Activated CD8-positive, alpha-beta T cell treated with anti-CD3 and anti-CD28 coated beads, Interleukin-2, amount 10 ng/mL, durations not matched to agents 7 days and 5 days (primary cell): ENCODE results near the gene GNB1L. TPM values are rescaled to one million over a fixed set of nuclear protein-coding genes. Genes with fewer than 3 reads are reported as not detected.

Experiments
- ATAC-seq: fragments of 150-1000 bp; cut with Tn5 transposase; one replicate; pipeline ENCODE4 v1.10.0; 2021; ENCODE audit warnings: moderate library complexity
- CTCF ChIA-PET: fragments of 350-600 bp; sonication (Branson Sonifier 250); formaldehyde crosslinking; loops from one replicate; lab custom pipeline; 2021; ENCODE audit warnings: antibody characterized with exemption; lab: Charles Lee
- POLR2A ChIA-PET: fragments of 350-600 bp; sonication (Branson Sonifier 250); formaldehyde crosslinking; loops from one replicate; lab custom pipeline; 2021; ENCODE audit warnings: antibody characterized with exemption; lab: Charles Lee
- DNase-seq: peaks from one replicate; pipeline ENCODE4 v3.0.0-alpha.2; 2020
- H3K27ac Mint-ChIP-seq: one replicate; pipeline ENCODE4 v1.8.0; 2021; ENCODE audit warnings: mild to moderate bottlenecking, mixed read lengths
- H3K27me3 Mint-ChIP-seq: one replicate; pipeline ENCODE4 v1.8.0; 2021; ENCODE audit warnings: low read depth, mixed read lengths
- H3K36me3 Mint-ChIP-seq: one replicate; pipeline ENCODE4 v1.8.0; 2021; ENCODE audit warnings: low read depth, mixed read lengths
- H3K4me1 Mint-ChIP-seq: one replicate; pipeline ENCODE4 v1.8.0; 2021; ENCODE audit warnings: low read depth, mixed read lengths
- H3K4me3 Mint-ChIP-seq: one replicate; pipeline ENCODE4 v1.8.0; 2021; ENCODE audit warnings: mild to moderate bottlenecking, mixed read lengths
- H3K9me3 Mint-ChIP-seq: one replicate; pipeline ENCODE4 v1.8.0; 2022; ENCODE audit warnings: mixed read lengths; ENCODE audit not compliant: insufficient read depth
- total RNA-seq, 2 experiments: library from RNA; stranded (reverse); gene quantifications; one replicate each; pipeline ENCODE4 v1.2.3, GENCODE V29; 2021

Gene GNB1L
- total RNA-seq, 2 experiments from 2014 or later = 9.7 to 10.3 TPM

DNA sequence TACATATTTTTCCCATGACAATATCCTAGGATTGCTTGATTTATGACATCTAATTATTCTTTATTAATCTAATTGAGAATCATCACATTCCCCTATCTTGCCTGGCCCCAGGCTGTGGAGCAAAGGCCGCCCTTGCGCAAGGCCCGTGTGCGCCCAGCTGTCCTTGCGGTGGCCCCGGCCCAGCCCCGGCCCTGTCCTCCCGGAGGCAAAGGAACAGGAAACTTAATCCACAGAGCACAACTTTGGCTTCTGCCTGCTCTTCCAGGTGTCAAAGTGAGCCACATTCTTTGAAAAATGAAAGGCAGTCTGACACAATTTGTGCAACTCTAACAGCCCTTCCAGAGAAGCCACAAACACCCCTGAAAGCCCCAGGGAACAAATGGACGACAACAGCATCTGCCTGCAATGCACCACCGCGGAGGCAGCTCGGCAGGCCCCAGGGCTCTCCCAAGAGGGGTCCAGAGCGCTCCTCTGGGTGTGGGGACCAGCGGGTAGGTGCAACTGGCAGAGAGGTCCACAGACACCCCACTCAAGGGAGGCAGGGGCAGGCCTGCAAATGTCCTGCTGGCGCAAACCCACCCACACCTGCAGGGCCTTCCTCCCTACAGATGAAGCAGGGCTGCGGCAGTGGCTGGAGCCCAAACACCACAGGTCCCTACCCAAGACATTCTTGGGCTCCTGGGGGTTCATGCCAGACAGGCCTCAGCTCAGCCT lies 30.3 kb downstream of the GNB1L start:
- POLR2A ChIA-PET = no interaction called here
- ATAC-seq (no peak), DNase-seq (no peak)
- no peak overlapping the region for H3K4me3 Mint-ChIP-seq
- H3K4me1 Mint-ChIP-seq = no peaks in the 10 kb centered on the region
- no peaks in the 10 kb centered on the region for H3K27me3 Mint-ChIP-seq
- CTCF ChIA-PET = no interaction called here
- H3K36me3 Mint-ChIP-seq = no peaks in the 10 kb centered on the region
- no peaks in the 10 kb centered on the region for H3K9me3 Mint-ChIP-seq
- H3K27ac Mint-ChIP-seq = no peak overlapping the region

DNA sequence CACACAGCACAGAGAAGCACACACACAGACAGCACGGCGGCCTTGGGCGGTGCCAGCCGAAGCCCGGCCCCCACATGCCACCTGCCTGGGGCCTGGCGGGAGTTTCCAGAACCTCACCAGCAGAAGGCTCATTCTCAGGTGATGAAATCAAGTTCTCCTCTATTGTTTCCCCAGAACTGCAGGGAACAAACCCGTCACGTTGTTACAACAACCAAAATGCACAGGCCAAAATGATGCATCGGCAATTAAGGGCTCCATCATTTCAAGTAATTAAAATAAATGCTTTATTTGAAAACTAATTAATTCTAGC lies 30.8 kb downstream of the GNB1L start:
- no peak overlapping the region for H3K4me3 Mint-ChIP-seq
- no peak for ATAC-seq
- POLR2A ChIA-PET = no interaction called here
- H3K36me3 Mint-ChIP-seq = no peaks in the 10 kb centered on the region
- H3K9me3 Mint-ChIP-seq = no peaks in the 10 kb centered on the region
- DNase-seq = no peak
- no peaks in the 10 kb centered on the region for H3K4me1 Mint-ChIP-seq
- CTCF ChIA-PET = no interaction called here
- no peak overlapping the region for H3K27ac Mint-ChIP-seq
- no peaks in the 10 kb centered on the region for H3K27me3 Mint-ChIP-seq

DNA sequence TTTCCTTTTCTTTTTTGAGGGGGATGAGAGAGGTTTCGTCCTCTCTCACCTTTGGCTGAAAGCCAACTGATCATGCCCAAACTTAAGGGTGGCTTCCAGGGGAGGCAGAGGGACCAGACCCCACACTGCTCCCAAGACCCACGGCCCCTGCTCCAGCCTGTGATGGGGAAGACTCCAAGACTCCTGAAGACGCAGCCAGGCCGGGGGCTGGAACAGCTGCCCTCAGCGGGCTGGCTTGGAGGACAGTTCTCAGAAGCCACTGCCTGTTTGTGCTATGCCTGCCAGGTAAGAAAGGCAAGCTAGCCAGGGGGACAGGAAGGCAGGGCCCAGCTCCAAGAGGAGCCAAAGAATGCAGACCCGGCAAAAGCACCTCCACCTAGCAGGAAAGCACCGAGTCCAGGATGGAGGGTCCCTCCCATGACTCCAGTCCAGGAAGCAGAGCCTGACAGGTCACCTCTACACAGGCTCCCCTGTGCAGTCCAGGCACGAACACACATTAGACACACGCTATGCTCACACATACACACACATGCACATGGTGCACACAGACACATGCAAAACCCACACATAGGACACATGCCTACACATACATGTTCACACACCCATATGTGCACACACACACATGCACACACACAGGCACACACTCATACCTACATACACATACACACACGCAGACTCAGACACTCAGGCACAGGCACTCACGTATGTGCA lies 31.3 kb downstream of the GNB1L start:
- Mint-ChIP-seq H3K36me3 (no peaks in the 10 kb centered on the region), H3K4me1 (no peaks in the 10 kb centered on the region), H3K27me3 (no peaks in the 10 kb centered on the region), H3K9me3 (no peaks in the 10 kb centered on the region), H3K27ac (no peak overlapping the region), H3K4me3 (no peak overlapping the region)
- no peak for DNase-seq
- ATAC-seq = no peak
- ChIA-PET POLR2A (no interaction called here), CTCF (interaction anchor here (0.5 kb wide), 1 partner anchor 1664 kb away, joined by 3 read pairs; no protein-coding TSS in a partner anchor)

DNA sequence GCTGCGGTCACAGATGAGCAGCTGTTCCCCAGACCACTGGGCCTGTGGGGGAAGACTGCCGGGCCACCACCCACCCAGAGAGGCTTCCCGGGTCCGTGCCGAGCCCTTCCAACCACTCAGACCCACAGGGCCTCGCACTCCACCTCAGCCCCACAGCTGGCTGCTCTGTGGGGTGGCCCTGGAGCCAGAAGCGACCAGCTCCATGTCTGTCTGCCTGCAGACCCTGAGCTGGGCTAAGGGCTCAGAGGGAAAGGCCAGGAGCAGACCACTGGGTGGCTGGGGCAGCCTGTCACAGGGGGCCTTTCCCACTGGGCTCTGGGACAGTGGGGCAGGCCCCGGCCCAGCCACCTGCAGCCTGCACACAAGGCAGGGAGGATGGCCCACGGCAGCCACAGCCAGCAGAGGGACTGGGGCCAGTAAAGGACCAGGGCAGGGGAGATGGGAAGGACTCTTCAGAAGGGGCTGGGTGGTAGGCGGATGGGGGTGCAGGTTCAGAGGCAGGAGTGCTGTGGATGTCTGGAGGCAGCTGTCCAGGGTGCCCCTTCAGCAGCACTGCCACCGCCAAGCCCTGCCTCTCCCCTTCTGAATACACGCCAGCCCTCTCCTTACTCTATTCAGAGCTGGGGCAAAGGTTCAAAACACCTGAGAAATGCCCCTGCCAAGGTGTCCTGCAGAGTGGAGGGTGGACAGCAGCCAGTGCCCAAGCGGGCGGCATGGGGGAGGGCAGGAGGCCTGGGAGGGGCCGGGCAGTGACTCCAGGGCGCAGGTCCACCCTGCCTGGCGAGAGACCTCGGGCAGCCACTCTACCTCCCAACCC lies 32.2 kb downstream of the GNB1L start:
- no peaks in the 10 kb centered on the region for H3K4me1 Mint-ChIP-seq
- CTCF ChIA-PET = interaction anchor here (0.5 kb wide), 1 partner anchor 1663 kb away, joined by 3 read pairs; no protein-coding TSS in a partner anchor
- DNase-seq = no peak

DNA sequence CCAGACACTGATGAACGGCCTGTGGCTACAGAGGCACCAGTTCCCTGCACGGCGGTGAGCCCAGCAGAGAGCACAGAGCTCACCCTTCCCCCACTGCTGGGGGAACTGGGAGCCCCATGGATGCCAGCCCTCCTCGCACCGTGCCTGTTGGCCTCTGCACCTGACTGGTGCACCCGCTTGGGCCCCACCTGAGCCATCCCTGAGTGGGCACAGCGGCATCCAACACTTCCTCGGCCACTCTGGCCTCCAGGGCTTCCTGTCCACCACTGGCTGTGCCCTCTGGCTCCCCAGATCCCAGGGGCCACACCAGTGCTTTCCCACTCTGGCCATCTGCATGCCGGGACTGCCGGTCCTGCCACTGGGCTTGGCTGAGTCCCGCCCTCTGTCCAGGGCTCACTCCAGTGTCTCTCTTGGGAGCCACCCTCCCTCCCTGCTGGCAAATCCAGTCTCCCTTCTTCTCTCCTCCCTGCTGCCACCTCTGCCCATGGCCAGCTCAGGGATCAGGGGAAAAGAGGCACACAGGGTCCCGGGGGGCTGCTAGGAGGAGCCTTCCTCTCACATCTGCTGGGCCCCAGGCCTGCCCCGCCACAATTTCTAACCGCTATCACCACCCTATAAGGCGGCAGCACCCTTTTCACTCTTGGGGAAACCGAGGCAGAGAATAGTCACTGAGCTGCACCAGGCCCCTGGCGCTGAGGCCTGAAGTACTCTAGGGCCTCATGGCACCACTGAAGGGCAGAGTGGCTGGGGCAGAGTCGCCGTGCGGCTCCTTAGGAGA lies 33.0 kb downstream of the GNB1L start:
- ATAC-seq (no peak), DNase-seq (no peak)
- CTCF ChIA-PET = no interaction called here
- H3K4me1 Mint-ChIP-seq = no peaks in the 10 kb centered on the region
- no peaks in the 10 kb centered on the region for H3K36me3 Mint-ChIP-seq
- no peaks in the 10 kb centered on the region for H3K9me3 Mint-ChIP-seq
- no peaks in the 10 kb centered on the region for H3K27me3 Mint-ChIP-seq
- H3K4me3 Mint-ChIP-seq = no peak overlapping the region
- POLR2A ChIA-PET = no interaction called here
- no peak overlapping the region for H3K27ac Mint-ChIP-seq

More for the DNA sequence above, 32.2 kb downstream of the GNB1L start:
- no peaks in the 10 kb centered on the region for H3K36me3 Mint-ChIP-seq
- no peak overlapping the region for H3K27ac Mint-ChIP-seq
- no peak overlapping the region for H3K4me3 Mint-ChIP-seq
- no peaks in the 10 kb centered on the region for H3K9me3 Mint-ChIP-seq
- POLR2A ChIA-PET = no interaction called here
- no peaks in the 10 kb centered on the region for H3K27me3 Mint-ChIP-seq
- ATAC-seq = no peak

DNA sequence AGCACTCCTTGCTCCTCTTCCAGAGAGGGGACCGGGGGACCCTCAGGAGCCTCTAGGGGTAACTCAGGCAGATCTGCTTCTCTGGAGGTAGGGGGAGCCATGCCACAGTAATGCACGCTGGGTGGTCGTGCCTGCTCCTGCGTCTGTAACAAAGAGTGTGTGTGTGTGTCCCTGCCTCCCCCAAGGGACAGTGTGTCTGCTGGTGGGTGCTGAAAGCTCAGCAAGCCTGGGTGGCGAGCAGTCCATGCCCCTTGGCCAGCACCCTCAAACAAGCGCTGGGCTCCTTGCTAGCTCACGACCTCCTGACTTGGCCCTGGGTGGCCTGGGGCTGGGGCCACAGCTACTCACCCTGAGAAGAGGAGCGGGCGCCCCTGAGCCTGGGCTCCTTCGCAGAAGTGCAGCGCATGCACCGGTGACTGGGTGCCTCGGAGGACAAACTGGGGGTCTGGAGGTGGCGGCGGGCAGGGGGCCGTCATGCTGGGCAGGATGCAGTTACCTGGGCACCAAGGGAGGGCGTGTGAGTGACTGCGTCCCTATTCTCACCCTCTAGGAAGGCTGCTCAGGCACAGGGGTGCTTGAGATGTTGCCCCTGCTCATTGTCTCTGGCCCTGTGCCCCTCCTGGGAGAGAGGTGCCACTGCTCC lies 33.7 kb downstream of the GNB1L start:
- ChIA-PET POLR2A (no interaction called here), CTCF (no interaction called here)
- Mint-ChIP-seq H3K36me3 (no peaks in the 10 kb centered on the region), H3K4me3 (no peak overlapping the region), H3K27me3 (no peaks in the 10 kb centered on the region), H3K4me1 (no peaks in the 10 kb centered on the region), H3K27ac (no peak overlapping the region), H3K9me3 (no peaks in the 10 kb centered on the region)
- DNase-seq (no peak), ATAC-seq (no peak)

DNA sequence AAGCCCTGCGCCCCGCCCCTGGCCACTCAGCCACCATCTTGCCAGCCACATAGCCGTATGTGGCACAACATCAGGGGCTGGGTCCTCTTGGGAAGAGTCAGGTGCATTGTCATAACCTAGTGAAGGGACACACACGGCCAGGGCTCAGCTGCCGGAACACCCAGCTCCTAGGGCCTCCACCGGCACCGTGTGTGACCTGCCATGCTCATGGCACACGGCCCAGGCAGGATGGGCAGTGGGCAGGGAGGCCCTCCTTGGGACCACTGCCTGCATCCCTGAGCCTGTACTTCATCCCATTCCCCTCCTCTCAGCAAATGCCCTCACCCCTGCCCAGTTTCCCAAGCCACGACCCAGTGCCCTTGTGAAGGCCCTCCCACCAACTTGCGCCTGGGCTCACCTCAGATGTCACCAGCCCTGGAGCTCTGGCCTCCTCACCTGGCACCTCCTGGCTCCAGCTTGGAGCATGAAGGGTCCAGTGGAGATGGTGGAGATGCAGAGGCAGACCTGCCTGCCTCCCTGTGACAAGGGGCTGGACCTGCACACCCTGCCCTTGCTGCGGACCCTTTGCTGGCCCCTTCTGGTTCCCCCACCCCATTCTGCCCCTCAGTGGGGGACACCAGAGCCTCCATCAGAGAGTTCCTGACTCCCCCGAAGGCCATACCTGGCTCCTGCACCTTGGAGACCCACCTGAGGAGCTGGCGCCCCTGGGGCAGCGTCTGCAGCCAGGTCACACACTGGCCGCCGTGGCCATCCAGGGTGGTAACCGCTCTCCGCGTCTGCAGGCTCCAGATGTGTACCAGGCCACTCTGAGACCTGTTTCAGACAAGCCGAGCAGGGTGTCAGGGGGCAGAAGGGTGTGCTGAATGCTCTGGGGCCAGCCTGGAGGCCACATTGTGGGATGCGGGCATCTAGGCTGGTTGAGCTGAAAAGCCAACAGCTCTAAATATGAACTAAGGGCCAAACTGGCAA lies 34.5 kb downstream of the GNB1L start:
- ChIA-PET POLR2A (no interaction called here), CTCF (no interaction called here)
- H3K27me3 Mint-ChIP-seq = no peaks in the 10 kb centered on the region
- DNase-seq (no peak), ATAC-seq (no peak)
- no peaks in the 10 kb centered on the region for H3K36me3 Mint-ChIP-seq
- no peaks in the 10 kb centered on the region for H3K9me3 Mint-ChIP-seq
- peaks cover 2% of the 10 kb centered on the region for H3K4me1 Mint-ChIP-seq
- no peak overlapping the region for H3K4me3 Mint-ChIP-seq
- no peak overlapping the region for H3K27ac Mint-ChIP-seq

DNA sequence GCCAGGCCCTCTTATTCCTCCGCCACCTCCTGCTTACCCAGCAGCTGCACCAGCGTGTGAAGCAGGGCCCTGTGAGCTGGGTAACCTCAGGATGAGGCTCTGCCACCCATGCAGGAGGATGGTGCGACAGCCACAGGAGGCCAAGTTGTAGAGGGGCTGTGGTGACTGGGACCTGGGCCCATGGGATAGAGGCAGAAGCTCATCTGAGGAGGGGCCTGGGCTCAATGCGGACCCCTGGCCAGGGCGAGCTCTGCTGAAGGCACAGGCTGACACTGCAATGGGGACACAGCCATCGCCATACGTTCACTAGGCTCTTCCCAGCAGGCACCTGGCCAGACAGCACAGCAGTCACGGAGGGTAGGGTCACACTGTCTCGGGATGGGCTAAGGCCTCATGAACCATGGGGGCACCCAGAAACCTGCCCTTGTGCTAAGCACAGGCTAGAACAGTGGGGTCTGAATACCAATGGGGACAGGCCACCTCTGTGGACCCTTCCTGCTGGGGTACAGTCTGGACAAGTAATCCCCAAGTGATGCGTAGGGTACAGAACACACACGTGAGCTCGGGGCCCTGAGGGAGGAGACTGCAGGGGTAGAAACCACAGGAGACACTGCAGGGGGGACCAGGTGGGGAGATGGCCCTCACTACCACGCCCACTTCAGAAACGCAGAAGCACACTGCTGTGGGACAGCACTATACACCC lies 35.3 kb downstream of the GNB1L start:
- no peaks in the 10 kb centered on the region for H3K27me3 Mint-ChIP-seq
- no peak overlapping the region for H3K27ac Mint-ChIP-seq
- ChIA-PET CTCF (no interaction called here), POLR2A (no interaction called here)
- H3K4me3 Mint-ChIP-seq = no peak overlapping the region
- H3K36me3 Mint-ChIP-seq = no peaks in the 10 kb centered on the region
- no peaks in the 10 kb centered on the region for H3K9me3 Mint-ChIP-seq
- ATAC-seq = no peak
- no peak for DNase-seq
- H3K4me1 Mint-ChIP-seq = peaks cover 3% of the 10 kb centered on the region

DNA sequence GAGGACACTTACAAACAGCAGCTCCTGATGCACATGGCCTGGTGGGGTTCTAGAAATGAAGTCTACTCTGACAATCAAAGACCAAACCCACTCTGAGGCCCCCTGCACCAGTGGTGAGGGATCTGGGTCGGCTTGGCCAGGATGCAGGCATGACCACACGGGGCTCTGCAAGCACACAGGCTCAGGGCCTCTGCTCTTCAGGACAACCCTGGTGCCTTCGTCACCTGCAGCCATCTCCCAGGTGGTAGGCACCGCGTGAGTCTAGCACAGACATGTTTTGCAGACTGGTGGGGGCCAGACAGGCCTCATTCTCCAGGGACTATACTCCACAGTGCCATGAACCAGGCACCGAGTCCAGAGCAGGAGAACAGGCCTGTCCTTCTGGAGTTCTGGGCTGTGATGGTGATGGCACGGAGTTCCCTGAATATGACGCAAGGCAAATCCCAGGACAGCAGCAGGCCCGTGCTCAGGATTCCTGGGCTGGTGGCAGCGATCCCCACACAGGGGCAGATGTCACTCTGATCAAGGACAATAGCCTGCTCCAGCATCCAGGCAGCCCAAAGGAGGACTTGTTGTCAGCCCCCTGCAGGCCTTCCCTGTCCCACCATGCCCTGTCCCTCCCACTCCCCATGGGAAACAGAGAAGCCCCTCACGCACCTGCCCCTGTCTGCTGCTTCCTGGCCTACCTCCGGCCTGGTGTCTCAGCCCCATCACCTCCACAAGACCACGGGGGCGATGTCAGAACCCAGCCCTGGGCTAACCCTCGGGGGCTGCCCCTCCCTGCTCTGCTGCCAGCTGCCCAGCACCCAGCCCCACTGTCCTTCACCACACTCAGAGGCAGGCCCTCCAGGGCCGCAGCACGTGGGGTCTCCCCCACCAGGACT lies 36.1 kb downstream of the GNB1L start:
- no peaks in the 10 kb centered on the region for H3K9me3 Mint-ChIP-seq
- no peak overlapping the region for H3K27ac Mint-ChIP-seq
- ATAC-seq = no peak
- no peaks in the 10 kb centered on the region for H3K36me3 Mint-ChIP-seq
- no peaks in the 10 kb centered on the region for H3K27me3 Mint-ChIP-seq
- no peak for DNase-seq
- ChIA-PET POLR2A (no interaction called here), CTCF (no interaction called here)
- no peak overlapping the region for H3K4me3 Mint-ChIP-seq
- peaks cover 3% of the 10 kb centered on the region for H3K4me1 Mint-ChIP-seq
